ENCODE results near the gene SLA2.

Gene SLA2

GRCh38 chr20:36562724-36563123 lies 83.3 kb downstream of the SLA2 start:
- no peak for DNase-seq
- H3K9me3 ChIP-seq, result peaks cover 0 to 7% (median 0%) of the 10 kb centered on the region in 3 donors
- H3K4me3 ChIP-seq, result no peak overlapping the region
- intact Hi-C loops (cut with DNase I; ENCODE audit: low total_unique reads), result no loop called here
- H3K27ac ChIP-seq, result no peak overlapping the region
- H3K36me3 ChIP-seq, result no peaks in the 10 kb centered on the region
- H3K4me1 ChIP-seq, result no peaks in the 10 kb centered on the region
- H3K27me3 ChIP-seq, result no peaks in the 10 kb centered on the region
- no peak for TF ChIP-seq CTCF (IDR thresholded peaks at IDR 0.05)
